ENCODE results near the gene CCN5. TPM values are rescaled to one million over a fixed set of nuclear protein-coding genes. Genes with fewer than 3 reads are reported as not detected.
A peak's percentile ranks its signal among the peaks of the same experiment; 100 is the strongest.

The CCN5 gene
- total RNA-seq, 1 donor from 2014 or later, result not detected

GRCh38 chr20:44770484-44771171, 55.5 kb downstream of the CCN5 start:
- Mint-ChIP-seq H3K27me3 (ENCODE audit: unreplicated experiment) (peaks cover 6% of the 10 kb centered on the region), H3K27ac (ENCODE audit: unreplicated experiment) (no peak overlapping the region), H3K36me3 (ENCODE audit: low read depth, unreplicated experiment) (no peaks in the 10 kb centered on the region), H3K9me3 (ENCODE audit: unreplicated experiment) (no peaks in the 10 kb centered on the region), H3K4me3 (ENCODE audit: unreplicated experiment) (no peak overlapping the region), H3K4me1 (ENCODE audit: unreplicated experiment) (peaks cover 2% of the 10 kb centered on the region)
- no peak for DNase-seq (ENCODE audit: low spot score)
- TF ChIP-seq, protein P1, sequence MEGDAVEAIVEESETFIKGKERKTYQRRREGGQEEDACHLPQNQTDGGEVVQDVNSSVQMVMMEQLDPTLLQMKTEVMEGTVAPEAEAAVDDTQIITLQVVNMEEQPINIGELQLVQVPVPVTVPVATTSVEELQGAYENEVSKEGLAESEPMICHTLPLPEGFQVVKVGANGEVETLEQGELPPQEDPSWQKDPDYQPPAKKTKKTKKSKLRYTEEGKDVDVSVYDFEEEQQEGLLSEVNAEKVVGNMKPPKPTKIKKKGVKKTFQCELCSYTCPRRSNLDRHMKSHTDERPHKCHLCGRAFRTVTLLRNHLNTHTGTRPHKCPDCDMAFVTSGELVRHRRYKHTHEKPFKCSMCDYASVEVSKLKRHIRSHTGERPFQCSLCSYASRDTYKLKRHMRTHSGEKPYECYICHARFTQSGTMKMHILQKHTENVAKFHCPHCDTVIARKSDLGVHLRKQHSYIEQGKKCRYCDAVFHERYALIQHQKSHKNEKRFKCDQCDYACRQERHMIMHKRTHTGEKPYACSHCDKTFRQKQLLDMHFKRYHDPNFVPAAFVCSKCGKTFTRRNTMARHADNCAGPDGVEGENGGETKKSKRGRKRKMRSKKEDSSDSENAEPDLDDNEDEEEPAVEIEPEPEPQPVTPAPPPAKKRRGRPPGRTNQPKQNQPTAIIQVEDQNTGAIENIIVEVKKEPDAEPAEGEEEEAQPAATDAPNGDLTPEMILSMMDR (IDR thresholded peaks at IDR 0.05; ENCODE audit: unreplicated experiment), result no peak

- no peak for DNase-seq (ENCODE audit: low spot score)
- Mint-ChIP-seq H3K27ac (ENCODE audit: unreplicated experiment) (no peak overlapping the region), H3K4me1 (ENCODE audit: unreplicated experiment) (no peaks in the 10 kb centered on the region), H3K27me3 (ENCODE audit: unreplicated experiment) (peaks cover 3% of the 10 kb centered on the region), H3K9me3 (ENCODE audit: unreplicated experiment) (no peaks in the 10 kb centered on the region), H3K36me3 (ENCODE audit: low read depth, unreplicated experiment) (no peaks in the 10 kb centered on the region), H3K4me3 (ENCODE audit: unreplicated experiment) (no peak overlapping the region)
- TF ChIP-seq, protein P1 (IDR thresholded peaks at IDR 0.05; ENCODE audit: unreplicated experiment), result no peak
These were observed 56.0 kb downstream of the CCN5 start for GRCh38 chr20:44771172-44771535.

DNA sequence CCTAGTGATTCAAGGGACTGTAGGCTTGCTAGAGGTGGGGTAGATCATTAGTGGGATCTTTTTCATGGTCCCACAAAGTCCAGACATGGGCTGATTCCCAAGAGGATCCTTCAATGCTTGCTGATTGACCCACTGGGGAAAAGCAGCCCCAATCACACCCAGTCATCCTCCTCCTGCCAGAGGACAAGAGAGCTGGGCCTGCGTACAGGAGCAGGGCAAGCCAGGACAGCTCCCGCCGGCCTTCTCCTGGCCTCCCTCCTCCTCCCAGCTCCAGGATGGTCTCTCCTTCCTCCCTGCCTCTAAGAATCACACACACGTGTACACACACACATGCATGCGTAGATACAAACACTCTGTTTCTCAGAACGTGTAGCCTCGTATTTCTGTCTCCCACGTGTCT, 57.5 kb downstream of the CCN5 start:
- no peaks in the 10 kb centered on the region for H3K9me3 Mint-ChIP-seq (ENCODE audit: unreplicated experiment)
- no peak overlapping the region for H3K4me3 Mint-ChIP-seq (ENCODE audit: unreplicated experiment)
- H3K4me1 Mint-ChIP-seq (ENCODE audit: unreplicated experiment), result no peaks in the 10 kb centered on the region
- no peaks in the 10 kb centered on the region for H3K27me3 Mint-ChIP-seq (ENCODE audit: unreplicated experiment)
- no peaks in the 10 kb centered on the region for H3K36me3 Mint-ChIP-seq (ENCODE audit: low read depth, unreplicated experiment)
- H3K27ac Mint-ChIP-seq (ENCODE audit: unreplicated experiment), result no peak overlapping the region
- TF ChIP-seq, protein P1 (IDR thresholded peaks at IDR 0.05; ENCODE audit: unreplicated experiment), result no peak
- no peak for DNase-seq (ENCODE audit: low spot score)

DNA sequence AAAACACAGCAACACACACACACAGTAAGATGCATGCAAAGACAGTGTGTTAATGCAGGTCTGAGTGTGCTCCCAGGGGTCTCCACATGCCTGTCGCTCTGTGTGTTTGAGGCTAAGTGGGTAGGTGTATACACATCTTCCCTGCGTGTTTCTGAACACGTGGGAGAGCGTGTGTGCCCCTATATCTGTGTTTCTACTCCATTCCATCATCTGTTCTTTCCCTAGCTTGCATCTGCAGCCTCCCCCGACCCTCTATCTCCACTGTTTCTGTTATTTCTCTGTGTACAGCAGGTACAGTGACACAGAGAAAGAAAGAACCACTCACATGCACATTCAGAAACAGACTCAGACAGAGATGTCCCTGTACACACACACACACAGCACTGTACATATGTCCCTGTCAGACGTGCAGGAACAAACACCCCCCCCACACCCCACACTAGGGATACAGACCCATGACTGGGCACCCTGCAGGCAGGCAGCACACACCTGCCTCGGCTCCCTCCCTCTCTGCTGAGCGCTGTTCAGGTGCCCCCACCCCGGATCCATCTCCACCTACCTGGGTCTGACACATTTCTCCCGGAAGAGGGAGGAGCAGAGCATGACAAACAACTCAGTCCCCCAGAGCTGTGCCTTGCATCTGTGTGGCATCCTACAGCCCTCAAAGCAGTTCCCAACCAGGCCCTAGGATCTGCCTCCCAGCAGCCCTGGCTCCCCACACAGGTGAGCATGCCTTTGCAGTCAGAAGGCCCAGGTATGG, 58.1 kb downstream of the CCN5 start:
- TF ChIP-seq, protein P1 (IDR thresholded peaks at IDR 0.05; ENCODE audit: unreplicated experiment), result no peak
- Mint-ChIP-seq H3K9me3 (ENCODE audit: unreplicated experiment) (no peaks in the 10 kb centered on the region), H3K4me3 (ENCODE audit: unreplicated experiment) (no peak overlapping the region), H3K4me1 (ENCODE audit: unreplicated experiment) (no peaks in the 10 kb centered on the region), H3K27ac (ENCODE audit: unreplicated experiment) (no peak overlapping the region), H3K27me3 (ENCODE audit: unreplicated experiment) (no peaks in the 10 kb centered on the region), H3K36me3 (ENCODE audit: low read depth, unreplicated experiment) (no peaks in the 10 kb centered on the region)
- DNase-seq (ENCODE audit: low spot score), result no peak

- H3K9me3 Mint-ChIP-seq (ENCODE audit: unreplicated experiment), result no peaks in the 10 kb centered on the region
- TF ChIP-seq, protein P1 (IDR thresholded peaks at IDR 0.05; ENCODE audit: unreplicated experiment), result no peak
- peak; percentile 53 for DNase-seq (ENCODE audit: low spot score)
- H3K36me3 Mint-ChIP-seq (ENCODE audit: low read depth, unreplicated experiment), result no peaks in the 10 kb centered on the region
- H3K27ac Mint-ChIP-seq (ENCODE audit: unreplicated experiment), result no peak overlapping the region
- H3K4me1 Mint-ChIP-seq (ENCODE audit: unreplicated experiment), result no peaks in the 10 kb centered on the region
- H3K27me3 Mint-ChIP-seq (ENCODE audit: unreplicated experiment), result no peaks in the 10 kb centered on the region
- H3K4me3 Mint-ChIP-seq (ENCODE audit: unreplicated experiment), result no peak overlapping the region
These were observed 61.8 kb downstream of the CCN5 start for GRCh38 chr20:44776980-44777379.

All from endothelial cell (in vitro differentiated cells).